ENCODE results near the gene SLC7A6. TPM values are rescaled to one million over a fixed set of nuclear protein-coding genes. Genes with fewer than 3 reads are reported as not detected.

The SLC7A6 gene
- total and polyA plus RNA-seq, 2 of the 8 experiments (the other 6 are each of a cell fraction or from before 2014, with no cell fraction given), result 28.0 to 37.8 TPM

- Histone ChIP-seq H3K4me3 (ENCODE audit: extremely low read depth in 1 of 4, insufficient read depth in 2 of 4, low read depth in 3 of 4, low read length in 4 of 4) (no peak overlapping the region), H4K20me1 (replicated peaks in 1 of 2; ENCODE audit: control insufficient read depth in 1 of 2, insufficient read depth in 2 of 2, low read length in 2 of 2) (peaks cover 2 to 13% of the 10 kb centered on the region in 2 experiments), H3K23me2 (ENCODE audit: low read depth, low read length) (no peaks in the 10 kb centered on the region), H2BK15ac (ENCODE audit: low read length) (no peak overlapping the region), H3K79me2 (ENCODE audit: control insufficient read depth in 1 of 2, insufficient read depth in 2 of 2, low read length in 2 of 2) (no peaks in the 10 kb centered on the region), H3K18ac (ENCODE audit: extremely low read depth, low read length) (no peak overlapping the region), H3K14ac (ENCODE audit: insufficient read length) (no peak overlapping the region), H4K91ac (replicated peaks; ENCODE audit: insufficient read length, low read length) (no peak overlapping the region), H3K4me2 (ENCODE audit: insufficient read depth in 1 of 2, low read depth in 2 of 2, low read length in 2 of 2) (no peak overlapping the region), H3K4ac (replicated peaks; ENCODE audit: insufficient read length, low read depth, low read length) (no peak overlapping the region), H2BK120ac (replicated peaks; ENCODE audit: low read depth, low read length) (no peak overlapping the region), H3K9me3 (ENCODE audit: insufficient read depth in 2 of 2, low read depth in 1 of 2, low read length in 1 of 2) (no peaks in the 10 kb centered on the region), H3K36me3 (ENCODE audit: control insufficient read depth in 2 of 4, insufficient read depth in 4 of 4, low read length in 3 of 4) (peaks cover 0 to 3% (median 0%) of the 10 kb centered on the region in 4 experiments; a peak in 2 of 8 replicates), H3K27ac (ENCODE audit: low read depth, low read length) (no peak overlapping the region), H3K79me1 (ENCODE audit: low read depth, low read length) (0 out of 2 replicates have a peak, but pooled peaks cover under 1% of the 10 kb centered on the region), H2AFZ (ENCODE audit: low read length) (no peak overlapping the region), H3K56ac (replicated peaks; ENCODE audit: insufficient read length, low read depth, low read length) (no peak overlapping the region), H4K8ac (ENCODE audit: extremely low read depth, insufficient read depth, low read length) (no peak overlapping the region), H3K23ac (ENCODE audit: insufficient read length) (no peak overlapping the region), H3K4me1 (replicated peaks in 1 of 4; ENCODE audit: control insufficient read depth in 3 of 4, insufficient read depth in 4 of 4, low read length in 3 of 4) (no peaks in the 10 kb centered on the region), H2BK20ac (ENCODE audit: low read length) (no peak overlapping the region), H3K9ac (replicated peaks in 1 of 4; ENCODE audit: extremely low read depth in 1 of 4, low read depth in 3 of 4, low read length in 3 of 4) (no peak overlapping the region), H3K27me3 (replicated peaks in 1 of 4; ENCODE audit: control insufficient read depth in 3 of 4, extremely low read depth in 1 of 4, insufficient read depth in 3 of 4, low read length in 3 of 4) (no peaks in the 10 kb centered on the region), H2AK5ac (ENCODE audit: low read depth, low read length) (no peak overlapping the region), H2BK5ac (ENCODE audit: low read depth, low read length) (no peak overlapping the region), H2BK12ac (ENCODE audit: low read depth, low read length) (no peak overlapping the region), H4K5ac (ENCODE audit: insufficient read length, low read depth, low read length) (no peak overlapping the region)
- CTCF ChIA-PET (ENCODE audit: partially characterized antibody), result interaction anchor here (20.4 kb wide), 1 partner anchor 21 kb away, joined by 233 read pairs; the partner anchor contains the start of gene SLC7A6
- FAIRE-seq (no peak), DNase-seq (ENCODE audit: low read depth in 1 of 2, low spot score in 2 of 2) (no peak)
- WGBS, 2 experiments (ENCODE audit: extremely low coverage in 1 of 2, insufficient coverage in 1 of 2, insufficient read length in 1 of 2, insufficient replicate concordance in 2 of 2, low coverage in 1 of 2, low lambda C conversion rate in 2 of 2, missing lambda C conversion rate in 1 of 2), result 93% methylated on average over 4 of the region's 4 CpGs; no CpG with 5 or more reads in 1 of the 2 experiments
- POLR2A ChIA-PET (ENCODE audit: partially characterized antibody), result interaction anchor here (1.9 to 4.9 kb wide), 2 partner anchors 17 to 29 kb away, joined by 7 to 19 read pairs; partner anchors contain the start of genes PRMT7 and SLC7A6OS
- TF ChIP-seq PHF8 (conservative IDR thresholded peaks at IDR 0.05; ENCODE audit: low read depth, low read length), result no peak
- TF ChIP-seq EP300 (IDR thresholded peaks at IDR 0.05; ENCODE audit: borderline replicate concordance in 1 of 2, low read depth in 2 of 2, low read length in 2 of 2), result no peak
- TF ChIP-seq KDM1A (IDR thresholded peaks at IDR 0.05; ENCODE audit: borderline replicate concordance, low read length), result no peak
- TF ChIP-seq CHD1 (IDR thresholded peaks at IDR 0.05; ENCODE audit: low read depth, low read length), result no peak
- no peak for TF ChIP-seq CBX5 (IDR thresholded peaks at IDR 0.05; ENCODE audit: low read depth, low read length)
- no peak for TF ChIP-seq SIX5 (IDR thresholded peaks at IDR 0.05; ENCODE audit: low read depth, low read length)
- TF ChIP-seq KDM5A (IDR thresholded peaks at IDR 0.05; ENCODE audit: low read length), result no peak
- TF ChIP-seq, protein P1, sequence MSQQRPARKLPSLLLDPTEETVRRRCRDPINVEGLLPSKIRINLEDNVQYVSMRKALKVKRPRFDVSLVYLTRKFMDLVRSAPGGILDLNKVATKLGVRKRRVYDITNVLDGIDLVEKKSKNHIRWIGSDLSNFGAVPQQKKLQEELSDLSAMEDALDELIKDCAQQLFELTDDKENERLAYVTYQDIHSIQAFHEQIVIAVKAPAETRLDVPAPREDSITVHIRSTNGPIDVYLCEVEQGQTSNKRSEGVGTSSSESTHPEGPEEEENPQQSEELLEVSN (IDR thresholded peaks at IDR 0.05), result no peak
- TF ChIP-seq, protein P2, sequence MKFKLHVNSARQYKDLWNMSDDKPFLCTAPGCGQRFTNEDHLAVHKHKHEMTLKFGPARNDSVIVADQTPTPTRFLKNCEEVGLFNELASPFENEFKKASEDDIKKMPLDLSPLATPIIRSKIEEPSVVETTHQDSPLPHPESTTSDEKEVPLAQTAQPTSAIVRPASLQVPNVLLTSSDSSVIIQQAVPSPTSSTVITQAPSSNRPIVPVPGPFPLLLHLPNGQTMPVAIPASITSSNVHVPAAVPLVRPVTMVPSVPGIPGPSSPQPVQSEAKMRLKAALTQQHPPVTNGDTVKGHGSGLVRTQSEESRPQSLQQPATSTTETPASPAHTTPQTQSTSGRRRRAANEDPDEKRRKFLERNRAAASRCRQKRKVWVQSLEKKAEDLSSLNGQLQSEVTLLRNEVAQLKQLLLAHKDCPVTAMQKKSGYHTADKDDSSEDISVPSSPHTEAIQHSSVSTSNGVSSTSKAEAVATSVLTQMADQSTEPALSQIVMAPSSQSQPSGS (IDR thresholded peaks at IDR 0.05; ENCODE audit: low read length), result no peak
- no peak for TF ChIP-seq RXRA (IDR thresholded peaks at IDR 0.05; ENCODE audit: insufficient read depth, low read depth, low read length)
- TF ChIP-seq CBX8 (IDR thresholded peaks at IDR 0.05; ENCODE audit: borderline replicate concordance, low read depth, low read length), result no peak
Measured at GRCh38 chr16:68282064-68282452, 17.7 kb downstream of the SLC7A6 start.
